OCI-LY7 (cell line): ENCODE data around the gene DHRS7B. TPM values are rescaled to one million over a fixed set of nuclear protein-coding genes. Genes with fewer than 3 reads are reported as not detected.

Source experiments
- BruUV-seq: library from RNA; stranded (reverse); fragments of 400-500 nt; replicated peaks from 2 replicates; lab custom pipeline; 2021; lab: Mats Ljungman, UMichigan
- CTCF ChIA-PET: fragments of 300-600 bp; sonication (Branson Sonifier 250); formaldehyde crosslinking; loops from one replicate; lab custom pipeline; 2022; ENCODE audit warnings: antibody characterized with exemption; ENCODE audit not compliant: unreplicated experiment; lab: Charles Lee
- POLR2A ChIA-PET: fragments of 300-600 bp; sonication (Branson Sonifier 250); formaldehyde crosslinking; loops from one replicate; lab custom pipeline; 2022; ENCODE audit warnings: antibody characterized with exemption; lab: Charles Lee
- DNase-seq: peaks from one replicate; pipeline ENCODE4 v3.0.0-alpha.2; 2015; ENCODE audit warnings: low spot score
- H2AFZ ChIP-seq: fragments of 200-600 bp; sonication (generic), shearing (Covaris generic); 2 replicates; pipeline ENCODE4 v1.6.1; 2014; ENCODE audit warnings: mild to moderate bottlenecking, antibody characterized with exemption, low read length, moderate library complexity
- H3K27ac ChIP-seq: fragments of 200-600 bp; sonication (generic); 2 replicates; pipeline ENCODE4 v1.5.1; 2014; ENCODE audit warnings: mixed run types, low read depth, mild to moderate bottlenecking, moderate library complexity, low read length, inconsistent platforms; ENCODE audit not compliant: poor library complexity, severe bottlenecking
- H3K36me3 ChIP-seq: fragments of 200-600 bp; sonication (generic); 2 replicates; pipeline ENCODE4 v1.6.1; 2014; ENCODE audit warnings: mild to moderate bottlenecking, antibody characterized with exemption, low read length, moderate library complexity, mixed read lengths; ENCODE audit not compliant: insufficient read depth
- H3K4me1 ChIP-seq: fragments of 200-600 bp; sonication (generic); 2 replicates; pipeline ENCODE4 v1.5.1; 2014; ENCODE audit warnings: mild to moderate bottlenecking, low read length; ENCODE audit not compliant: insufficient read depth, poor library complexity, severe bottlenecking
- H3K4me2 ChIP-seq: fragments of 200-600 bp; sonication (generic); 2 replicates; pipeline ENCODE4 v1.6.1; 2014; ENCODE audit warnings: mild to moderate bottlenecking, low read length
- H3K4me3 ChIP-seq: fragments of 200-600 bp; sonication (generic); 2 replicates; pipeline ENCODE4 v1.5.1; 2014; ENCODE audit warnings: mild to moderate bottlenecking, low read depth, low read length; ENCODE audit not compliant: poor library complexity, severe bottlenecking
- H3K79me2 ChIP-seq: fragments of 200-600 bp; sonication (generic); 2 replicates; pipeline ENCODE4 v1.6.1; 2016; ENCODE audit warnings: low read depth, mild to moderate bottlenecking, low read length, moderate library complexity, mixed read lengths; ENCODE audit not compliant: insufficient read depth
- H3K9me2 ChIP-seq: fragments of 200-600 bp; sonication (generic); 2 replicates; pipeline ENCODE4 v1.6.1; 2016; ENCODE audit warnings: mild to moderate bottlenecking, low read length, mixed read lengths; ENCODE audit not compliant: insufficient read depth
- H3K9me3 ChIP-seq: fragments of 200-600 bp; sonication (generic); 2 replicates; pipeline ENCODE4 v1.6.1; 2014; ENCODE audit warnings: mild to moderate bottlenecking, mixed run types, low read length, mixed read lengths
- H4K20me1 ChIP-seq: fragments of 200-600 bp; sonication (generic); 2 replicates; pipeline ENCODE4 v1.6.1; 2014; ENCODE audit warnings: mild to moderate bottlenecking, antibody characterized with exemption, low read length, moderate library complexity, mixed read lengths; ENCODE audit not compliant: insufficient read depth
- CTCF ChIP-seq: fragments of 200-600 bp; sonication (generic); conservative IDR thresholded peaks from 2 replicates; pipeline ENCODE4 v1.5.1; 2014; ENCODE audit warnings: mild to moderate bottlenecking, antibody characterized with exemption, low read length, moderate library complexity, mixed read lengths
- EZH2phosphoT487 ChIP-seq: fragments of 200-600 bp; sonication (generic); IDR thresholded peaks from 2 replicates; pipeline ENCODE4 v1.6.1; 2018; ENCODE audit warnings: low read depth, borderline replicate concordance, mild to moderate bottlenecking, mixed run types, antibody characterized with exemption, low read length, moderate library complexity, mixed read lengths
- intact Hi-C: fragments of 100-400 bp; cut with micrococcal nuclease; formaldehyde crosslinking; loops from one replicate; pipeline ENCODE4 v1.10.0; 2022; ENCODE audit not compliant: unreplicated experiment
- total RNA-seq, 2 experiments: library from RNA; depleted of rRNA in 1 of 2; stranded (reverse); fragments of >200 nt in 1 of 2; shearing (Covaris generic) in 1 of 2; gene quantifications; 2 replicates each; pipeline ENCODE4 v1.2.3, GENCODE V29; 2014 to 2022

The DHRS7B gene
- total RNA-seq, 2 experiments from 2014 or later, result 16.0 to 16.5 TPM

- intact Hi-C loops, result no loop called here
- no peak overlapping the region for H3K27ac ChIP-seq
- no peak for DNase-seq
- H3K4me3 ChIP-seq, result no peak overlapping the region
- H3K36me3 ChIP-seq, result no peaks in the 10 kb centered on the region; the same call in 1 of the 2 replicates
- TF ChIP-seq CTCF, result no peak
- TF ChIP-seq EZH2phosphoT487, result no peak
- no peak overlapping the region for H3K4me2 ChIP-seq
- H3K4me1 ChIP-seq, result no peaks in the 10 kb centered on the region
- no peaks in the 10 kb centered on the region for H4K20me1 ChIP-seq
- H3K9me2 ChIP-seq, result no peaks in the 10 kb centered on the region
- H3K79me2 ChIP-seq, result no peaks in the 10 kb centered on the region
- H3K9me3 ChIP-seq, result no peaks in the 10 kb centered on the region
- no peak overlapping the region for H2AFZ ChIP-seq
- POLR2A ChIA-PET, result no interaction called here
- CTCF ChIA-PET, result no interaction called here
- no TSS peak for BruUV-seq
Measured at GRCh38 chr17:21149621-21150020, 22.9 kb downstream of the DHRS7B start.

GRCh38 chr17:21152731-21153130, 26.0 kb downstream of the DHRS7B start:
- no peak for TF ChIP-seq CTCF
- no peak for TF ChIP-seq EZH2phosphoT487

GRCh38 chr17:21157586-21158370, 31.0 kb downstream of the DHRS7B start:
- DNase-seq, result no peak
- Histone ChIP-seq H3K9me2 (no peaks in the 10 kb centered on the region), H3K27ac (no peak overlapping the region), H2AFZ (no peak overlapping the region), H3K4me3 (no peak overlapping the region), H4K20me1 (no peaks in the 10 kb centered on the region), H3K9me3 (no peaks in the 10 kb centered on the region), H3K36me3 (no peaks in the 10 kb centered on the region), H3K4me1 (no peaks in the 10 kb centered on the region), H3K4me2 (no peak overlapping the region), H3K79me2 (no peaks in the 10 kb centered on the region)
- BruUV-seq, result no TSS peak
- TF ChIP-seq EZH2phosphoT487, result no peak
- TF ChIP-seq CTCF, result no peak
- ChIA-PET CTCF (no interaction called here), POLR2A (no interaction called here)
- intact Hi-C loops, result no loop called here

More at GRCh38 chr17:21152731-21153130, 26.0 kb downstream of the DHRS7B start:
- no peak overlapping the region for H3K4me2 ChIP-seq
- no peaks in the 10 kb centered on the region for H3K9me2 ChIP-seq
- no peaks in the 10 kb centered on the region for H3K4me1 ChIP-seq
- intact Hi-C loops, result no loop called here
- H3K79me2 ChIP-seq, result no peaks in the 10 kb centered on the region
- DNase-seq, result no peak
- ChIA-PET POLR2A (no interaction called here), CTCF (no interaction called here)
- H3K9me3 ChIP-seq, result no peaks in the 10 kb centered on the region
- H3K36me3 ChIP-seq, result no peaks in the 10 kb centered on the region; the same call in 1 of the 2 replicates
- no peak overlapping the region for H3K4me3 ChIP-seq
- H4K20me1 ChIP-seq, result no peaks in the 10 kb centered on the region
- no peak overlapping the region for H3K27ac ChIP-seq
- no peak overlapping the region for H2AFZ ChIP-seq
- BruUV-seq, result no TSS peak
